Fibroblast of skin of scalp (primary cell): Measurements from ENCODE around the gene KCNN4.
"Not testable (repeated sequence)": the region's sequence is repeated elsewhere in the genome, so short reads cannot be mapped to it uniquely, and the experiment has no call there.

Experiments used
- DNase-seq: peaks from one replicate; pipeline ENCODE4 v3.0.0-alpha.2; 2013

Gene KCNN4

GRCh38 chr19:43774103-43774939 is 6.5 kb downstream of the KCNN4 start:
- DNase-seq: peak; percentile 71

GRCh38 chr19:43773725-43774102 is 7.1 kb downstream of the KCNN4 start:
- no peak for DNase-seq

DNA sequence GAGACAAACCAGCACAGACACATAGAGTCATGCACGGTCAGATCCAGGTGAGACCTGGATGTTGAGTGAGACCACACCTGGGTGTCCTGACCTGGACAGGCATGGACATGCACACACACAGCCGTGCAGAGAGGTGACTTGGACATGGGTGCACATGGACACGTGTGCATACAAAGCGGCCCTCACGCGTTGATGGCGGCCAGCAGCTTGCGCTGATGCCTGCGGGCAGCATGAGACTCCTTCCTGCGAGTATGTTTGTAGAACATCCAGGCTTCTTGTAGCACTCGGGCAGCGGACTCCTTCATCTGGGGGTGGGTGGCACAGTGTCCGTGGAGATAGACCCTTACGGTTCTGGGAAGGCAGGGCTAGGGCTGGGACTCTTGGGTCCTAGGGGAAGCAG is 11.5 kb downstream of the KCNN4 start:
- DNase-seq: no peak

DNA sequence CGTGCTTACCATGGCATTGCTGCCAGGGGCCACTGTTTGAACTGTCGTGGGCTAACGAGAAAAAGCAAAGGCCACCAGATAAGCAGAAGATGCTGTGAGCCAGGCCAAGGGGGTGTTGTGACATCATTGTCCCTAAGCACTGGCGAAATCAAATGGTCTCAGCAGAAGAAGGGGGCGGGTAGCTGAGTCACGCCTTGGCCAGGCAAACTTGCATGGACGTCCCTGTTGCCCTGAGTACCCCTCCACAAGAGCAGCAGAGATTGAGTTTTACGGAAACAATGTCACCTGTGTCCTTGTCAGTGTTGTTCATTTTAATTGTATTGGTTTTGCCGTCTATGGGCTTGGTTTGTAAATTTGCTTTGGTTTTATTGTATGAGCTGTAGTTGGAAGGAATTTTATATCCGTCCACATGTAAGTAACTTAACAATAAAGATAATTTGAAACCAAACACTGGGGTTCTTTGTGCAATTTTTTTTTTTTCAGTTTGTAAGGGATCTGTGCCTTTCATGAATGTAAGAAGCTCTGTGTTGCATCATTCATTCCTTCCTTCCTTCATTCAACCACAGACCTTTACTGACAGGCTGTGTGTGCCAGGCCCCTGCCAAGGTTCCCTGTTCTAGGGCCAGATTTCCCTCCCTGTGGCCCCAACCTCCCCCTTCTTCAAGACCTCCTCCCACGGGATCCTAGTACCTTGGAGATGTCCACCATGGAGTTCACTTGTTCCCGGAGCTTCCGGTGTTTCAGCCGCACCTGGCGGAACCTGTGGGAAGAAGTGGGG is 12.3 kb downstream of the KCNN4 start:
- no peak for DNase-seq

- no peak for DNase-seq
Measured at GRCh38 chr19:43767818-43768217, 13.0 kb downstream of the KCNN4 start.

DNA sequence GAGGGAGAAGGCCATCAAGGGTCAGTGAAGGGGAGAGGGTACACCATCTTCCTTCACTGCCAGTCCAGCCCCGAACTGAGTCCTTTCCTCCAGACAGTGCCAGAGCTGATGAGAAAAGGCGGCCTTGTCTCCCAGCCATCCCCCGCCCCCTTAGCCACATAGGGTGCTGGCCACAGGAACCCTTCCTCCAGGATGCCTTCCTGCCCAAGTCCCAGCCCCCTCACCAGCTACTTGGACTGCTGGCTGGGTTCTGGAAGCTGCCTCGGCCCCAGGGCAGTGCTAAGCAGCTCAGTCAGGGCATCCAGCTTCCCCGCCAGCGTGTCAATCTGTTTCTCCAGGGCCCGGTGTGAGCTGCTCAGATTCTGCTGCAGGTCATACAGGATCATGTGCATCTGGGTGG is 13.5 kb downstream of the KCNN4 start:
- no peak for DNase-seq

GRCh38 chr19:43766755-43767043 is 14.1 kb downstream of the KCNN4 start:
- no peak for DNase-seq

DNA sequence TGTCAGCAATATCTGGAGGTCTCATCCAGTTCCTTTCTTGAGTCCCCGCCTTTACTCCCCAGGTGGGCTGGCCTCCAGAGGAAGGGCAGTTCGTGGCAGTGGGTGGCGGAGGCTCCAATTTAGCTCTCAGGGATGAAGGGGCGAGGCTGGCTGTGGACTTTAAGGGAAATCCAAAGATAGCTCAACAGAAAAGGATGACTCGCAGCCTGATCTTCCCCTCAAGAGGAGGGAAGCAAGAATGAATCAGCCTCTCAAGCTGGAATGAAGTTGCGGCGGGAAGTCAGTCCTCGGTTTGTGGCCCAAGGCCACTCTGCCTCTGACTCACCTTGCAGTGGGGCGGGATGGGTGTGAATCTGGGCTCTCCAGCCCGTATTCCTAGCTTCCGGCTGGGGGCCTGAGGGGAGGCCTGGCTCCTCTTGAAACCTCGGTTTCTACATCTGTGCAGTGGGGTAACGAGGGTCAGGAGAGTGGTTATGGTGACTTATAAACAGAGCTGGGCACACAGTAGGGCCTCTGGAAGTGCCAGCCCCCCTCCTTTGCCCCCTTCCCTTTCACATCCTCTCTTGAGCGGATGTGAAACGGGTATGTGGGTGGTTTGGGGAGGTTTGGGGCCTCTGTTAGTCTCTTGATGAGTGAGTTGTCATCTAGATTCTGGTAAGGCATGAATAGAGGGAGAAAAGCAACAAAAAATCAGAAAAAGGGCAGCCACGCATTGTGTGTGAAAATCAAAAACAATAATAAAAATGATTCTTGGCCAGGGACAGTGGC is 15.5 kb downstream of the KCNN4 start:
- DNase-seq: peak; percentile 97

- DNase-seq: not testable (repeated sequence)
Measured at GRCh38 chr19:43764684-43765083, 16.1 kb downstream of the KCNN4 start.

- no peak for DNase-seq
Measured at GRCh38 chr19:43763473-43763939, 17.3 kb downstream of the KCNN4 start.

- DNase-seq: no peak
Measured at GRCh38 chr19:43762814-43763213, 18.0 kb downstream of the KCNN4 start.

- DNase-seq: peak; percentile 73
Measured at GRCh38 chr19:43760941-43761340, 19.8 kb downstream of the KCNN4 start.

GRCh38 chr19:43759515-43759914 is 21.3 kb downstream of the KCNN4 start:
- DNase-seq: peak; percentile 71

DNA sequence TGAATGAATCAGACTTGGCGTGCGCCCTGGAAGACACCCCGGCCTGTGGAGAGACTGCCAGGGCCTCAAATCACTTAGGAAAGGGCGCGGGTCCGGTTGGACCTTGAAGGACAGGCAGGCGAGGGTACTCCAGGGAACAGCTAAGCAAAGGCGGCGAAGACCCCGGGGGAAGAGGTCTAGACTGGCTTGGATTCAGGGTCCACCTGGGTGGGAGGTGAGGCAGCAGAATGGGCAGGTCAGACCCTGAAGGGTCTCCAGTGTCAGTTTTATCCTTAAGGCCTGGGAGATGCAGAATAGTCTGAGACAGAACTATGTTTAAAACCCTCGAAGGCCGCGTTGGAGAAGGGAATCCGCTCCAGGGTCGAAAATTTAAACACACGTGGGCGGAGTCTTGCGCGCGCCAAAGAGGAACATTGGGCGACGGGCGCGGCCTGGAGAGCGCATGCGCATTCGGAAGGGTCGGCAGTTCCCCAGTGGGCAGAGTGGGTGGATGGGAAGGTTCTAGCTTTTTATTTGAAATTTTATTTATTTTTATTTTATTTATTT is 25.4 kb downstream of the KCNN4 start:
- peak; percentile 79 for DNase-seq

- DNase-seq: peak; percentile 99
Measured at GRCh38 chr19:43754503-43755255, 26.1 kb downstream of the KCNN4 start, which contains the start of gene SMG9. SMG9 (minus strand) TSS chr19:43754962; CDS start chr19:43750741, 4,221 bp downstream.

- DNase-seq: no peak
Measured at GRCh38 chr19:43754253-43754502, 26.6 kb downstream of the KCNN4 start.

DNA sequence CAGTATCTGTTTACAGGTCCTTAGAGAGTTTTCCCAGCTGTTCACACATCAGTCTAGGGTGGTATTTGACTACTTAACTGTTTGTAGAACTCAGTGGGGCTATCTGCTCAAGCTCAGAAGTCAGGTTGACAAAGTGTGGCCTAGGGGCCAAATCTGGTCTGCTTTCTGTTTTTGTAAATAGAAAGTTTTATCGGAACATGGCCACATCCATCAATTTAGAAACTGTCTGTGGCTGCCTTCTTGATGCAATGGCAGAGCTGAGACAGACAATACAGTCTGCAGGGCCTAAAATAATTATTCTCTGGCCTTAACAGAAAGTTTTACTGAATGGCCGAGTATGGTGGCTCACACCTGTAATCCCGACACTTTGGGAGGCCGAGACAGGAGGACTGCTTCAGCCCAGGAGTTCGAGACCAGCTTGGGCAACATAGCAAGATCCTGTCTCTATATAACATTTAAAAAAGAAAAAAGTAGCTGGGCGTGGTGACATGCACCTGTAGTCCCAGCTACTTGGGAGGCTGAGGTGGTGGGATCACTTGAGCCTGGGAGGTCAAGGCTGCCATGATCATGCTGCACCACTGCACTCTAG is 28.4 kb downstream of the KCNN4 start:
- no peak for DNase-seq

- peak; percentile 32 for DNase-seq
Measured at GRCh38 chr19:43751466-43752220, 29.1 kb downstream of the KCNN4 start.

- no peak for DNase-seq
Measured at GRCh38 chr19:43749898-43750297, 30.9 kb downstream of the KCNN4 start.

DNA sequence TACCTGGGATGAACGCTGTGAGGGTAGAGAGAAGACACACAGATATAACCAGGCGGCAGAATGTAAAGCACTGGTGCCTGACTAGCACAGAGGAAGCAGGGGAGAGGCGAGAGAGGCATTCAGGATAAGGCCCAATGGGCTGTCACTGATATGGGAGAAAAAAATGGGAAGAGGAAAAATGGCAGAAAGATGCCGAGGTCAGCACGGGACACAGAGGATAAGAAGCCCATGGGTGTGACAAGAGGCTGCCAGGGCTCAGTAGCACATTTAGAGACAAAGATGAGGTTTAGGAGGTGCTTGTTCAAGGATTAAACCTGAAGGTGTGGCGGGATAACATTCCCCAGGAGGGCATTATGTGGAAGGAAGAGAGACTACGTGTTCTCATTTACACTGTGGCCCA is 31.6 kb downstream of the KCNN4 start:
- DNase-seq: no peak

GRCh38 chr19:43748685-43749084 is 32.1 kb downstream of the KCNN4 start:
- no peak for DNase-seq
